AG10803 (cell line): ENCODE data around the gene DLG2.
A peak's percentile ranks its signal among the peaks of the same experiment; 100 is the strongest.

Experiments
- DNase-seq: peaks from one replicate; pipeline ENCODE4 v3.0.0; 2010; ENCODE audit warnings: low read depth
- H3K4me3 ChIP-seq: 2 replicates; pipeline ENCODE4 v1.5.1; 2011; ENCODE audit warnings: mild to moderate bottlenecking, low read length, control low read depth
- CTCF ChIP-seq: conservative IDR thresholded peaks from 2 replicates; pipeline ENCODE4 v1.5.1; 2011; ENCODE audit warnings: mild to moderate bottlenecking, low read length, control low read depth, inconsistent platforms

The DLG2 gene

GRCh38 chr11:83612891-83613766, 2014.0 kb downstream of the DLG2 start:
- no peak for DNase-seq
- TF ChIP-seq CTCF: no peak
- no peak overlapping the region for H3K4me3 ChIP-seq

- DNase-seq: no peak
- no peak overlapping the region for H3K4me3 ChIP-seq
- TF ChIP-seq CTCF: no peak
Measured at GRCh38 chr11:83611600-83611999, 2015.5 kb downstream of the DLG2 start.

- no peak for DNase-seq
- no peak for TF ChIP-seq CTCF
- no peak overlapping the region for H3K4me3 ChIP-seq
Measured at GRCh38 chr11:83611031-83611430, 2016.1 kb downstream of the DLG2 start.

- DNase-seq: no peak
- TF ChIP-seq CTCF: no peak
- H3K4me3 ChIP-seq: no peak overlapping the region
Measured at GRCh38 chr11:83609191-83609590, 2018.0 kb downstream of the DLG2 start.

GRCh38 chr11:83608571-83608970, 2018.6 kb downstream of the DLG2 start:
- DNase-seq: no peak
- no peak overlapping the region for H3K4me3 ChIP-seq
- TF ChIP-seq CTCF: no peak

GRCh38 chr11:83601914-83602527, 2025.1 kb downstream of the DLG2 start:
- peak; percentile 36 for DNase-seq
- no peak overlapping the region for H3K4me3 ChIP-seq
- TF ChIP-seq CTCF: no peak
